NT2/D1 (cell line): Measurements from ENCODE around the gene MYO3B.

Experiments
- YY1 ChIP-seq: IDR thresholded peaks from 2 replicates; pipeline ENCODE4 v1.6.1; 2011; ENCODE audit not compliant: insufficient read length, insufficient read depth
- ZNF274 ChIP-seq: IDR thresholded peaks from 2 replicates; pipeline ENCODE4 v1.6.1; 2011; ENCODE audit warnings: mild to moderate bottlenecking, low read depth, low read length

GRCh38 chr2:170365686-170366085 is 187.7 kb downstream of the MYO3B start:
- TF ChIP-seq YY1 = no peak
- no peak for TF ChIP-seq ZNF274
